HG03175 (cell line): Measurements from ENCODE around the gene DERL3.

Experiments
- ATAC-seq: cut with Tn5 transposase; IDR thresholded peaks from one replicate; pipeline ENCODE4 v1.9.1; 2021; ENCODE audit warnings: mild to moderate bottlenecking, moderate library complexity; ENCODE audit not compliant: unreplicated experiment

DERL3 gene

DNA sequence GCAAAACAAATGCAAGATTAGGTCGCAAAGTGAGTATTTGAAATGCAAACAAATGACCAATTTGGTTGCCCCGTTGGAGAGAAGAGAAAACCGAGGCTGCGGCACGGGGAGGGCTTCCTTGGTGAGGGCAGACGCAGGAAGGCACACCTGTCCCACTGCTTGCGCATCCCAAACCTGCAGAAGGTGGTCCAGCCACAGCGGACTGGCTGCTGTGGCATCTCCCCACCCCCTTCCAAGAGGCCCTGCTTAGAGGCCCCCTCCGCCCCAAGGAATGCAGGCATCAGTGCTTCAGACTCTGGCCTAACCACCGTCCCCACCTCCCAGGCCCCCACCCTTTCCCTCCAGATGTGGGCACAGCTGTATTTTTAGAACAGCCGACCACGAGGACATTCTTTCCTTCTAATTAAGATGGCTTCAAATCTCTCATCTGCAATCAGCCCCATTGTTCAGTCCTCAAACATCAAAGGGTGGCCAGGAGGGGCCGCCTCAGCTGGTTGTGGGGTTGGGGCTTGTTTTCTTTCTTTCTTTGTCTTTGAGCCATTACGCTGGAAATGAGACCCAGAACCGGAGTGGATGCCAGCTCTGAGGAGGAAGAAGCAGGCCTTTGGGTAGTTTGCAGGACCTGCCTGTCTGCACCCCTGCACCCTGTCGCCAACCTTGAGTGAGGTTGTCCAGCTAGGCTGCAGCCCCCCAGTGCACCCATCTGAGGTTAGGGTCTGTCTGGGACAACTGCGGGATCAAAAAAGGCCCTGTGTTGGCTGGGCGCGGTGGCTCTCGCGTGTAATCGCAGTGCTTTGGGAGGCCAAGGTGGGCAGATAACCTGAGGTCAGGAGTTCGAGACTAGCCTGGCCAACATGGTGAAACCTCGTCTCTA is 9.4 kb upstream of the DERL3 start:
- no peak for ATAC-seq

DNA sequence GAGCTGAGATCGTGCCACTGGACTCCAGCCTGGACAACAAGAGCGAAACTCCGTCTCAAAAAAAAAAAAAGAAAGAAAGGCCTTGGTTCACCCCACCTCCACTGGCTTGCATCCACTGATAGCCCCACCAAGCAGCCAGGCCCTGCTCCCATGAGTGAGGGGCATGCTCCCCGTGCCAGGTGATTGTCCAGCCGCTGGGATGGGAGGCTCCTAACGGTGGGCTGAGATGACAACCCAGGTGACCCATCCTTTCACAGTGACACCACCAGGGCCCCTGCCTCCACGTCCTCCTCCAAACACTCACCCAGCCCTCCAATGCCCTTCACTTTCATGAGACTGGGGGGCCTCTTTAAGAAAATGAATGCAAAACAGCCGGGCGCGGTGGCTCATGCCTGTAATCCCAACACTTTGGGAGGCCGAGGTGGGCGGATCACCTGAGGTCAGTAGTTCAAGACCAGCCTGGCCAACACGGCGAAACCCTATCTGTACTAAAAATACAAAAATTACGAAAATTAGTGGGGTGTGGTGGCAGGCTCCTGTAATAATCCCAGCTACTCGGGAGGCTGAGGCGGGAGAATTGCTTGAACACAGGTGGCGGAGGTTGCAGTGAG is 8.6 kb upstream of the DERL3 start:
- no peak for ATAC-seq

DNA sequence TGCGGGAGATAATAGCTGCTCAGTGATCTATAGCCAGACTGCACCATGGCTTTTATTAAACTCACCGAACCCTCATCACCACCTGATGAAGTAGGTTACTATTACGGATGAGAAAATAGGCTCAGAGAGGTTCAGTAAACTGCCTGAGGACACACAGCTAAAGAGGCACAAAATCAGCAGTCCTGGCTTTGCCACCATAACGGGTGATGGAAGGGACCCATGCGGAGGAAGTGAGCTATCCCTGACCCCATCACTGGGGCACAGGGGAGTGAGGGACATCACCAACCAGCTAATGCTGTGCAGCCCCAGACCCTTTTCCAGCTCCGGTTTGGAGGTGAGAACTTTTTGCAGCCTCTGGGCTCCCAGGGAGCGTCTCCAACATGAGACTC is 7.3 kb upstream of the DERL3 start:
- ATAC-seq: no peak

DNA sequence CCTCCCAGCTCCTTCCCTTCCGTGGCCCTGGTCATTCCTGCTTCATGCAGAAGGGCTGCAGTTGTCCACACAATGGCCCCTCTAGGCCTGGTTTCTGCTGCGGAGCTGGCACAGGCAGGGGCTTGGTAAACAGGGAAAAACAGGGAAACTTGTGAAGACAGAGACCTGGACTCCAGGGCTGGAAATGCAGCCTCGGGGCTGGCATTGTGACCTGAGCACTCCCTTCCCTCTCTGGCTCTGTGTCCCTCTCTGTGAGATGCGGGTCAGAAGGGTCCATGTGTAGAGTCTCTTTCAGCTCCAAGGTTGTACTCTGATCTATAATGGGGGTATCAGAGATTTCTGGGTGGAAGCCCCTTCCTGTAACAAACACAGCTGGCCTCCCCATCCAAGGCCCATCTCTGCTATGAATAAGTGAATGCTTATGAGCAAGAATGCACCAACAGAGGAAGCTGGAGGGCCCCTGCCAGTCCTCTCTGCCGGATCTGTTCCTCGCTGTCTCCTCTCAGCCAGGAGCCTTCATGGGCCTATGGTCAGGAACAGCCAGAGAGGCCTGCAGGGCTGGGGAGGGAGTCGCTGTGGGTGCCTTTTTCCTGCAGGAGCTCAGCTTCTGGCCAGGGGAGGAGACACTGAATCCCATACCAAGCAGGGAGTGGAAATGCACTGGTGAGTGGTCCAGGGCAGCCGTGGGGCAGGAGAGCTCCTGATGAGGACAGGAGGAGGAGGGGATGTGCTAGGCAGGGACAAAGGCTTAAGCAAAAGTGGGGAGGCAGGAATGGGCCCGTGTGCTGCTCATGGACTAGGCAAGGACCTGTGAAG is 6.7 kb upstream of the DERL3 start:
- ATAC-seq: no peak

DNA sequence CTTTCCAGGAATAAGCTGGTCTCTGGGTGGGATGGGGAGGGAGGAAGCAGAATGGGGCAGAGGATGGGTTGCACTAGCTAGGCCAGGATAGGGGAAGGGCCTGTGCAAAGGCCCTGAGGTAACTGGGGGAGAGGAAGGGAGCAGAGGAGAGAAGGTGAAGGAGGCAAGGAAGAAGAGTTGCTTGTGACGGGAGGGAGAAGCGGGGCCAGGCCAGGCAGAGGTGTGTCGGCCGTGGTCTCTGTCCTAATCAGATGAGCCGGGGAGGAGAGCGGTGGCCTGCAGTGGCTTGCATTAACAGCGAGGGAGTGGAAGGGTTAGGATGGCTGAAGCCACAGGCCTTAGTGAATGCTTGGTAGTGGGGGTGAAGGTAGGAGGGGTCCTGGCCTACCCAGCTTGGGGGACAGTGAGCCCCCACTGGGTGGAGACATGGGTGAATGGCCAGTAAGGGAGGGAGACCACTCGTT is 6.0 kb upstream of the DERL3 start:
- ATAC-seq: no peak

DNA sequence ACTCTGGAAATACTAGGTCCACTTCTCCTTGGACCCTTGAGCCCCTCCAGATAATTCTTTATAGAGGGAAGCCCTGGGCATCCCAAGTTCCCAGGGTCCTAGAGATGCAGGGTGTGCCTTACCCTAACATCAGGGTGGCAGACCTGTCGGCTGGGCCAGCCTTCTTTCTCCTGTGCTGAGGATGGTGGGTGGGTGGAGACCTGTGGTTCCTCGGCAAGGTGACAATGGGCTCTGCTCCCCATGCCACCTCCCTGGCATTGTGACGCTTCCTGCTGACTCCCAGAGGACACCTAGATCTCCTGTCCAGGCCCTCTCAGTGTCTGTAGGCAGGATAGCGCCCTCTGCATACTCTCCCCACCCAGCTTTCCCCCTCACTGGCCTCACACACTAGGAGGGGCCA is 3.8 kb upstream of the DERL3 start:
- no peak for ATAC-seq

DNA sequence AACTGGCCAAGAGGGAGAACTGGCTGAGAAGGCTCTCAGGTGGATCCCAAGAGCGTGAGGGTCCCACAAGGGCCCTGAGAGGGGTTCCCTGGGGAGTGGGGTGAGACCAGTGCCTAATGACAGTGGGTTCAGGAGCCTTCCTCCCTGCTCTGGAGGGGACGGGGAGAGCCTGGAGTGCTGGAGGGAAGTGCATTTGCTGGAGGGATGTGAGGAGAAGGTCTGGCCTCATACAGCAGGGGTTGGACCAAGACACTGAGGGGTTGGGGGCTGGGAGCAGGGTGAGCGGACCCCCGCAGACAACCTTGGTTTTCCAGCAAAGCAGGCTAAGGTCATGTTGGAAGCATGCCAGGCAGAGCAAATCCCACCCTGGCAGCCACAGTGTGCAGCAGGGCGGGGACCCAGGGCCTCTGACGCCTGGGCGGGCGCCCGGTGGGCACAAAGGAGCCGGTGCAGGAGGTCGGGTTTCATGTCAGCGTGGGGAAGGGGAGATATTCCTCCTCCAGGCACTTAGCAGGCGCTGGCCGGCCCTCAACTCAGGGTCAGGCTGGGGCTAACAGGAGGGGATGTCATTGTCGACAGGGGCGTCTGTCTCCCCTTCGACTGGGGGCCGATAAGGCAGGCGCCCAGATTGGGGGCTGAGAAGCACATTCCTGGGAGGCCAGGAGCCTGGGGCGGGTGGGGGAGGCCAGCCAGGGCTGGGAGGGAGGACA is 3.1 kb upstream of the DERL3 start:
- no peak for ATAC-seq

DNA sequence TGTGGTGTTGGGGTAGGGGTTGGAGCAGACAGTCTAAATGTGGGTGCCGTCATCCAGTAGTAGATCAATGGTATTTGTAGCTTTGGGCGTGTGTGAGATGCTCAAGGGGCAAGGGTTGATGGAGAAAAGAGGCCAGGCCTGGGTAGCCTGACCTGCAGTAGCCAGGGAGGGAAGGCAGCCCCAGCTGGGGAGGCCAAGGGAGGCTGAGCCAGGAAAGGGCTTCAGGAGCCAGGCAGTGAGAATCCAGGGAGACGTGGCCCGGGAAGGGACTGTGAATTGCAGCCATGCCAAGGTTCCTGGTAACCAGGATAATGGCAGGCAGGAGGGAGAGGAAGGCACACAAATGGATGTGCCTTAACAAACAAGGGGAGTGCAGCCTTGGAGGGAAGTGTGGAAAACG is 2.5 kb upstream of the DERL3 start:
- ATAC-seq: no peak

DNA sequence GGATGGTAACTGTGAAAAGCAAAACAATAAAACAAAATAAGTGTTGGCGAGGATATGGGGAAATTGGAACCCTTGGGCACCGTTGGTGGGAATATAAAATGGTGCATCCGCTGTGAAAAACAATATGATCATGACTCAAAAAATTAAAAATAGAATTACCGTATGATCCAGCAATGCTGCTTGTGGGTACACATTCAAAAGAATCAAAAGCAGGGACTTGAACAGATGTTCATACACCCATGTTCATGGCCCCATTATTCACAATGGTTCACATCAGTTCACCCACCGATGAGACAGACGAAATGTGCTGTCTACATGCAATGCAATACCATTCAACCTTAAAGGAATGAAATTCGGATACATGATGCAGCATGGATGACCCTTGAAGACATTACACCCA is 1.2 kb upstream of the DERL3 start:
- no peak for ATAC-seq

DNA sequence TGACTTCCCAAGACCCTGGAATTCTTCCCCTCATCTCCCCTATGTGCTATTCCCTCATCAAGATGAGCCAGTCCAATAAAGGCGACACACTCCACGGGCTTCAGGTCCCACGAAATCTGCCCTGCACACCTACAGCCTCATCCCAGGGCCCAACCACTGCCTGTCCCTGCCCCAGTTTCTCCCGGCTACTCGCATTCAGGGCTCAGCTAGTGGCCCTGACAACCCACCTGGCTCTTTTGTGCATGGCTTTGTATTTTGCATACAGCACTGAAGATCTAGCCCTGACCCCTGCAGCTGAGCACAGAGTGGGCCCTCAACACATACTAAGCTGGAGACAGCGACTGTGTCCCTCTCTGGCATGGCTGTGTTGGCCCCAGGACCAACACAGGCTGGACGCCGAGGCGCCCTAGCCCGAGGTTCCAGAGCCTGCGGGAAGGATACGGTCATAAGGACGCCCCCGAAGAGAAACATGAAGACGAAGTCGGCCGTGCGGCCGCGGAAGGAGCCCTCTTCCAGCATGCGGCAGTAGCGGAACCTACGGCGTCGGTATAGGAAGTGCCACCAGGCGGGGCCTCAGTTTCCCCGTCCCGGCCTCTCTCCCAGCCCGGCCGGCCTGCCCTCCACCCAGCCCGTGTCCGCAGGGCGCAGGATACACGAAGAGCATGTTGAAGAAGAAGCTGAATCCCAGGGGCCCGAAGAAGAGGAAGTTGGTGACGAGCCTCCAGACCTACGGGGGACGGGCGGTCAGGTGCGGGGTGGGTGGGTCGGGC is 710 bp downstream of the DERL3 start:
- ATAC-seq: no peak

DNA sequence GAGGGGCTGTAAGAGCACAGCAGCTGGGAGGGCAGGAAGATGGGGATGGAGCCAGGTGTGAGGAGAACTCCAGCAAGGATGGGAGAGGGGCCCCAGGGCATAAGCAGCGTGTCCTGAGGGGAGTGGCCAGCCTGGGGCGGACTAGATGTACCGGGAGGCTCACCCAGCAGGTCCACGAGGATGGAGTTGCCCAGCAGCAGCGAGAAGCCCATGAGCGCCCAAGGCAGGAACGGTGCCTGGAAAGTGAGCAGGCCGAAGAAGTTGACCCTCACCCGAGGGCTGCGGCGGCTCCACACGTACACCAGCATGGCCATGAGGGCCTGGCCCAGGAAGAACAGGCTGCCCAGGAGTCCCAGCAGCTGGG is 1.3 kb downstream of the DERL3 start:
- ATAC-seq: no peak

DNA sequence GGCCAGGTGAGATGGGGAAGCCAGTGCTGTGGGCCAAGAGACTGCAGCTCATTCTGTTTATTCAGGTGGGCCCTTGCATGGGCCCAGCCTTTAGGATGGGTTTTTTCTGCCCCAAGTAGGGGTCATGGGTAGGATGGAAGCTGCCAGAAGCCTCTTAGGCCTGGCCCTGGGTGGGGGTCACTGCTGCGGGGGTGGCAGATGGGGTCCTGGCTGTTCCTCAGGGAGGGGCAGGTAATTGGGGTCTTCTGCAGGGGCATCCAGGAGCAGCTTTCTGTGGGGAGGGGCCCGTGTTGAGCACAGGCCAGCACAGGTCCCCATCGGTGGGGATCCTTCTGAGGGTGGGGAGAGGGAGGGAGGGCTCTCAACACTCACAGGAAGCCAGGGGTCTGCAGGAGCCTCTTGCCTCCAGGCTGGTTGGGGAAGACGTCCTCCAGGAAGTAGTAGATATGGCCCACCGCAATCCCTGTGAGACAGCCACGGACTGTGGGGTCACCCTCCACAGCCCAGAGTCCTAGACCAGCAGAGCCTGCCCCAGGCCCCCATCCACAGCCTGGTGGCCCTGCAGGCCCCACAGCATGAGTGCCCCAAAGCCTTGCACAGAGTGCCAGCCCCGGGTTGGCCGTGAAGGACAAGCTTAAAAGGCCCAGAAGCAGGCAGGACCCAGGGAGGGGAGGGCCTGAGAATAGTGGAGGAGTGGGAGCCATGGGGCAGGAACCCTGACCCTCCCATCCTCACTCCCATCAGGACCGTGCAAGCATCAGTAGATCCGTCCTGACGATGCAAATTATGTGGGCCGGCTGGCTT is 1.9 kb downstream of the DERL3 start:
- no peak for ATAC-seq

DNA sequence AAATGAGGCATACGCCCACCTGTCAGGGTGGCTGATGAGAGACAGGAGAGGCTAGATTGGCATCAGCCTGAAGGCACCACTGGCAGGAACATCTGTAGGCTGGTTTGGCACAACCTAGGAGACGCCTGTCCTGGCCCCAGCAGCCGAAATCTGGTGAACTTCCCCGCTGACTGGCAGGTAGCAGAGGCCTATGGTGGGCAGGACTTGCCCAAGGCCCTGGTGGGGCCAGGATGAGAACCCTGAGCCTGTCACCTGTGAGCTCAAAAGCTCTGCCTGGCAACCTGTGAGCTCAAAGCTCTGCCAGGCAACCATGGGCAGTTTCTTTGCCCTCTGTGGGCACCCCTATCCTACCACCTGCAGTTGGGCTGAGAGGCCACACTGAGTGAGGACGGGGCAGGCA is 2.5 kb downstream of the DERL3 start:
- no peak for ATAC-seq

DNA sequence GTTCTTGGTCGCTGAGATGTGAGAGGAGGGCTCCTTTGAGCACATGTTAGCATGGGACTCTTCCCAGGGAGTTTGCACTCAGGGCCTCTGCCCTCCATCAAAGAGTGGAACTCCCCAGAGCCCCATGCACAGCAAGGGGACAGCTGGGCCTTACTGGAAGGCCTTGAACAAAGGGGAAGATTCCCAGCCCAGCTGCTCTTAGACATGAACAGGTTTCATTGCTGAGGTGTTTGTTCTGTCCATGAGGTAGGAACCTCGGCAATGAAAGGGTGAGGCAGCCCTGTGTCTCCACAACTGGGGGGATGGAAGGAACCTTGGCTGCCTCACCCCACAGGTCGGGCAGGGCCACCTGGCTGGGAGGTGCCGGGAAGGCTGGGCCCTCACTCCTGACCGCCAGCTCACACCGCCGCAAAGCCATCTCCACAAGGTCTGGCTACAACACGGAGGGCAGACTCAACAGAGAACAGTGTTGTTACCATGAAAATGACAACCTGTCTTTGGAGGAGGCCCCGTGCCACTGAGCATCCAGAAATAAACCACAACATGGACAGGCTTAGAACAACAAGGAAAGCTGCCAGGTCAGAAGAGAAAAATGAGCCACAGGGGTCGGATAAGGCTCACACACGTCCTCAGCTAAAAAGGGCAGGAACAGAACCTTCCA is 3.2 kb downstream of the DERL3 start:
- ATAC-seq: no peak

DNA sequence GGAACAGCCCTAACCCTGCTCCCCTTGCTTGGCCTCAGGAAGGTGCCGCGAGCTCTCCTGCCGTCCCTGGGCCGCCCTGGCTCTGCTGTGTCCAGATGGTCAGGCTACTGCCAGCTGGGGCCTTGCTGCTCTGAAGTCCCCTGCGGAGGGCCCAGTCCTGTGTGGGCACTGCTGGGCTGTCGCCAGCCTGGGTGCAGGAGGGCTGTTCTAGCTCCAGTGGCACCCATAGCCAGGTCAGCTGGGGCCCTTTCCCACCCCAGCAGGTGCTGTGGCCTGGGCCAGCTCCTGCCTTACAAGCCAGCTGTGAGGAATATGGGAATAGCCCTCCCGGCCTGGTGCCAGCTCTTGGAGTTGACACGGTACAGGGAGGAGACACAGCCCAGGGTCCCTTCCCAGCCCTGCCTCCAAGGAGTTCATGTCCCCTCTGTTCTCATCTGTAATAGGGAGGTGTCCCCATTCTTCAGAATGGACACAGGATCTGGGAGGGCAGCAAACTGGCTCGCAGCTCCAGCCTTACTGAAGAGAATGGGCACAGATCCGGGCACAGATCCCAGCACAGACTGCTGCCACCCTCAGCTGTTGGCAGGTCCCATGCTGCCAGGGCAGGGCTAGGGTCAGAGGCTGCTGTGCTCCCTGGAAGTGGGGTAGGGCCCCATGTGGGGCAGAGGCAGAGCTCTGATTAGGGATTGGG is 3.9 kb downstream of the DERL3 start:
- ATAC-seq: no peak

DNA sequence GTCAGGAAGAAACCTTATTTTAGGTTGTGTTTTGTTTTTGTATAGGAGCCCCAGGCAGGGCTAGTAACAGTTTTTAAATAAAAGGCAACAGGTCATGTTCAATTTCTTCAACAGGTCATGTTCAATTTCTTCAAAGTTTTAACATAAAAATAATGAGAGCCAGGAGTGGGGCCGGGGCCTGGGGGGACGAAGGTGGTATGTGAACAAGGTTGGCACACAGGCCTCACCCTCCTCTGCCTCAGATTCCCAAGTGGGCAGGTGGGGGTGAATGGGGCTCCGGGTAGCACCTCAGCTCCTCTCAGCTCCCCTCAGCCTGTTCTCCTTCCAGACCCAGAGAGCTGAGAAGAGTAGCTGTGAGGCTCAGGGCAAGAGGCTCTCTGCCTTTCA is 4.4 kb downstream of the DERL3 start:
- no peak for ATAC-seq

DNA sequence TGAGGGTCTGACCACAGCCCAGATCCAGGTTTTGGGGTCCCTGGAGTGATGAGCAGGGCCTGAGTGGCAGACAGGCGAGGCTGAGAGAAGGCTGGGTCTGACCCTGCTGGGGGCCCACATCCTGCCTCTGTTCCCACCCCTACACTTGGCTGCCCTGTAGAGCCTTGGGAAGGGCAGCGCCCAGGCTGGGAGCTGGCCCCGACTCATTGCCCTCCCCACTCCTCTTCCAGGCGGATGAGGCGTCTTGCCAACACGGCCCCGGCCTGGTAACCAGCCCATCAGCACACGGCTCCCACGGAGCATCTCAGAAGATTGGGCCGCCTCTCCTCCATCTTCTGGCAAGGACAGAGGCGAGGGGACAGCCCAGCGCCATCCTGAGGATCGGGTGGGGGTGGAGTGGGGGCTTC is 4.9 kb downstream of the DERL3 start:
- ATAC-seq: no peak

DNA sequence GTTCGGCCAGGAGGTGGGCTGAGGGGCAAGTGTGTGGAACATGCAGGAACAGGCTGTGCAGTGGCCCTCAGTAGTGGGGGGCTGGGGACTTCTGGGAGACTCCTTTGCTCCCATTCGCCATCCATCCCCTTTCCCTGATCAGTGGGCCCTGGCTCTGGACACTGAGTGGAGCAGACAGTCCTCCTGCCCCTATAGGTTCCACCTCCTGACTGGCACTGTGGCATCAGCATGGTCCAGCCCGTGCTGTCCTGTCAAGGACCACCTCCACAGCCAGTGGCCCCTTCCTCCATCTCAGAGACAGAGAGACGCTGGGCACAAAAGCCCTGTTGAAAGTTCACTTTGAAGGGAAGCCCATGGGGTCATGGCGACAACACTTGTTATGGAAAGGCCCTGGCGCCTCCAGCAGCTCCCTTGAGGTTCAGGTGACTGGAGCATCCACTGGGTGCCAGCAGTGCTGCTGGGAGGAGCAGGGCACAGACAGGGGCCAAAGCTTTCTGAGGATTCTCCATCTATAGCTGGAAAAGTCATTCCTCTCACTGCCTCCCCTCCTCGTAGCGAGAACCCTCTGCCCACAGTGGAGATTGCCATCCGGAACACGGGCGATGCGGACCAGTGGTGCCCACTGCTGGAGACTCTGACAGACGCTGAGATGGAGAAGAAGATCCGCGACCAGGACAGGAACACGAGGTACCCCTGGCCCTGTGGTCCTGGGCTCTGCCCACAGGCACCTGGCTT is 5.6 kb downstream of the DERL3 start:
- no peak for ATAC-seq
